IPS DF 6.9 (cell line): ENCODE measurements around the gene CEP78.
"Not testable (repeated sequence)": the region's sequence is repeated elsewhere in the genome, so short reads cannot be mapped to it uniquely, and the experiment has no call there.

Source experiments
- DNase-seq: peaks from one replicate; pipeline ENCODE4 v3.0.0-alpha.2; 2013; ENCODE audit warnings: low read depth, low spot score
- H3K27ac ChIP-seq: one replicate; pipeline ENCODE4 v1.5.1; 2013; ENCODE audit warnings: low read length, control low read depth
- H3K27me3 ChIP-seq: 2 replicates; pipeline ENCODE4 v1.6.1; 2013; ENCODE audit warnings: mild to moderate bottlenecking, low read length; ENCODE audit not compliant: control insufficient read depth, insufficient read depth
- H3K36me3 ChIP-seq: 2 replicates; pipeline ENCODE4 v1.6.1; 2013; ENCODE audit warnings: low read length; ENCODE audit not compliant: control insufficient read depth, insufficient read depth
- H3K4me1 ChIP-seq: 2 replicates; pipeline ENCODE4 v1.6.1; 2013; ENCODE audit warnings: low read length; ENCODE audit not compliant: control insufficient read depth, insufficient read depth
- H3K4me3 ChIP-seq: 2 replicates; pipeline ENCODE4 v1.5.1; 2013; ENCODE audit warnings: mild to moderate bottlenecking, low read length
- H3K9me3 ChIP-seq: 2 replicates; pipeline ENCODE4 v1.6.1; 2013; ENCODE audit warnings: low read length, inconsistent platforms; ENCODE audit not compliant: control insufficient read depth, insufficient read depth
- WGBS: extraction: QIAGEN DNeasy Blood & Tissue Kit; methylation state at CpG from one replicate; pipeline ENCODE4 v1.1.7; 2013; ENCODE audit warnings: mixed read lengths, missing lambda C conversion rate; ENCODE audit not compliant: insufficient read length, insufficient coverage; 5-methylcytosine and 5-hydroxymethylcytosine counted together

The CEP78 gene

DNA sequence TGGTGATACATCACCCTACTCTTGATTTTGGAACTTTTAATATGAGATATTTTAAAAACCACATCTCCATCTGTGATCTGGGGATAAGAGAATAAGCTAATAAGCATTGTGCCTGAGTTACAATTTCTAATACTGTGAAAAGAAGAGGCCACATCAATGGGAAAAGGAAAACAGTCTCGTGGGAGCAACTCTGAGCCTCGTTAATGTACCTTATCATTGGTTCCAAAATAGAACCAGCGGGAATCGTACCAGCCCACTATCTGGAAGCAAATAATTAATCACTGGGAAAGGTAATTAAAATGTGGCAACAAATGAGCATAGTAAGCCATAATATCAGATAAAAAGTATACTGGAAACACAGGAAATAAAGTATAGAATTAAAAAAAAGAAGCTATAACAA, 28.0 kb upstream of the CEP78 start:
- Histone ChIP-seq H3K4me1 (no peaks in the 10 kb centered on the region), H3K36me3 (no peaks in the 10 kb centered on the region), H3K4me3 (no peak overlapping the region), H3K27me3 (no peaks in the 10 kb centered on the region), H3K27ac (no peak overlapping the region), H3K9me3 (no peaks in the 10 kb centered on the region)
- WGBS = no CpG with 5 or more reads among the region's 4 CpGs
- no peak for DNase-seq

DNA sequence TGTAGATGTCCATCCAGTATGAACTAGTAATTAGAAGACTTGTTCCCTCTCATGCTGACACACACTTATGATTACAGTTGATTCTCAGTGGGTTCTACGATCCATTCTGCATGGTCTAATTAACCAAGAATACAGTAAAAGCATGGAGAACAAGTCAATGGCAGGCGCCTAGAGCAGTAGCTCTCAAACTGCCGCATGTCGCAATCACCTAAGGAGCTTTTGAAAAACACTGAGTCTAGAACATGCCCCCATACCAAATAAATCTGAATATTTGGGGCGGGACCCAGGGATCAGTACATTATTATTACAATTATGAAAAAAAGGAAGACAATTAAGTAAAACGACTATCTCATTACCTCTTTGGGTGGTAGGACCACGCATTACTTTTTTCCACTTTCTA, 26.7 kb upstream of the CEP78 start:
- Histone ChIP-seq H3K36me3 (no peaks in the 10 kb centered on the region), H3K4me1 (no peaks in the 10 kb centered on the region), H3K27me3 (no peaks in the 10 kb centered on the region), H3K27ac (no peak overlapping the region), H3K9me3 (no peaks in the 10 kb centered on the region), H3K4me3 (no peak overlapping the region)
- no peak for DNase-seq
- no CpG with 5 or more reads among the region's 7 CpGs for WGBS

DNA sequence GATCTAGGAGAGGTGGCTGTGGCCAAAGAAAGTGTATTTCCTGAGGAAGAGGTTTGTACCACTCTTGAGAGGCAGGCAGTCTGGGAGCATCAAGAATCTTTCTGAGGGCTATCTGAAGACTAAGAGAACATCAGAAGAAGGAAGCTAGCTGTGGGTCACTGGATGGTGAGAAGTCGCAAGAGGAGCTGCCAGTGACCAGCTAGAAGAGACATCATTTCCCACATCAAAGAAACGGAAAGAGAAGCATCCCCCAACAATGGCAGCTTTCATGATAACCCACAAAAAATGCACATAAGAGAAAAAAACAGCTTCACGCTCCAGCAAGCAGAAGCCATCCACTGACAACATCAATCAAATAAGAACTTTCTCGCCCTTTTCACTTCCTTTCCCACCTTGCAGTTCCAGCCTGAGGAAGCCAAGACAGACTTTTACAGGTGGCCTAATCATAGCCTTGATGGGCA, 25.0 kb upstream of the CEP78 start:
- Histone ChIP-seq H3K36me3 (no peaks in the 10 kb centered on the region), H3K27ac (no peak overlapping the region), H3K4me1 (no peaks in the 10 kb centered on the region), H3K27me3 (no peaks in the 10 kb centered on the region), H3K9me3 (no peaks in the 10 kb centered on the region), H3K4me3 (no peak overlapping the region)
- DNase-seq = no peak
- no CpG with 5 or more reads among the region's 4 CpGs for WGBS

DNA sequence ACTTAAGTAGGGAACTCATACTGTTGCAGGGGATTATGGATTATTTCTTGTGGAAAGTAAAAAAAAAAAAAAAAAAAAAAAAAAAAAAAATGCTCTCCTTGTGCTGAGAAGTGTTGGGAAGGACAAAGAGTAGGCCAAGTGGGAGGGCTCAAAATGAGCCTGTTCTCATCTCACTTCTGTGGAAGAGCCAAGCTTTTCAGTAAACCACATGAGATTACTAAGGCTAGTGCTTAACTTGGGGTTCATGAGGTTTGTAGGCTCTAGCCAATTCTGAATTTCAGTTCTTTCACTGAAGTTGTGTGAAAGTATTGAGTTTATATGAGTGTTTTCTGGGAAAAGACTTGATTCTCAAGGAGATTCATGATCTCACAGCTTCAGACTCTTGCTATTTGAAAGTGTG, 23.0 kb upstream of the CEP78 start:
- H3K27ac ChIP-seq = no peak overlapping the region
- H3K9me3 ChIP-seq = no peaks in the 10 kb centered on the region
- H3K4me1 ChIP-seq = no peaks in the 10 kb centered on the region
- H3K36me3 ChIP-seq = no peaks in the 10 kb centered on the region
- DNase-seq = no peak
- no peaks in the 10 kb centered on the region for H3K27me3 ChIP-seq
- no peak overlapping the region for H3K4me3 ChIP-seq

DNA sequence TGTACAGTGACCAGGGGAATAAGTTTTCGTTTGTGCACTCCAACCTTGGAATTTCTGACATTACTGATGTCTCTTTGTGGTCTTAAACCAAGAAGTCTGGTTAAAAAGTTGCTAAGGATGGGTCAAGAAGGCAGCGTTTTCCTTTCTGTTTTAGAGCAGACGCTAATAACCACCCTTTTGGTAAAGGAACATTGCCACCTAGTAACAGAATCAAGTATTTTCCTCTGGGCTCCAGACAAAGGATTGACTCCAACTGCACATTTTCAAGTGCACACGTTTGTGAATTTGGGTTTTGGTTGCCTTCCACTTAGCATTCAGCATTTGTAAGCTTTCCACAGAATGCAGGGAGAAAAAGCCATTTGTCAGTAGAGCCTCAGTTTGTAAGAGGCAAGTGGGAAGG, 22.2 kb upstream of the CEP78 start:
- no peak for DNase-seq
- Histone ChIP-seq H3K4me3 (no peak overlapping the region), H3K4me1 (no peaks in the 10 kb centered on the region), H3K27me3 (no peaks in the 10 kb centered on the region), H3K9me3 (no peaks in the 10 kb centered on the region), H3K36me3 (no peaks in the 10 kb centered on the region), H3K27ac (no peak overlapping the region)
- WGBS = no CpG with 5 or more reads among the region's 4 CpGs

DNA sequence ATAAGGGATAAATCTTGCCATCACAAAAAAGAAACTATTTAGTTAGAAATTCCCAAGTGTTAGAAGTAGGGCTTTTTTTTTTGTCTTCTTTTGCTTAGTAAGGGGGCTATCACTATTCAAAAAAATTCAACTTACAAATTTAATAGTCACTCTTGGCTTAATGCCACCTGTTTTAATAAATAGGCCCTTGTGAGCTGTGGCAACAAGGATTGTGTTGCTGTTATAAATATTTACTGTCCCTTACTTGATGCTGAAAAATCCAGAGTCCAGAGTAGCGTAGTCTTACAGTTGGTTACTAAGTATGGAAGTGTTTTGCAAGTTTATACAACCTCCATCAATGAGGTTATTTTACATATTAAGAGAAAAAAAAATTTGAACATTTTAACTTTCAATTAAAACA, 21.4 kb upstream of the CEP78 start:
- H3K4me3 ChIP-seq = no peak overlapping the region
- no peaks in the 10 kb centered on the region for H3K27me3 ChIP-seq
- no peak for DNase-seq
- H3K27ac ChIP-seq = no peak overlapping the region
- WGBS = no CpG with 5 or more reads among the region's 1 CpG
- no peaks in the 10 kb centered on the region for H3K4me1 ChIP-seq
- no peaks in the 10 kb centered on the region for H3K36me3 ChIP-seq
- no peaks in the 10 kb centered on the region for H3K9me3 ChIP-seq

DNA sequence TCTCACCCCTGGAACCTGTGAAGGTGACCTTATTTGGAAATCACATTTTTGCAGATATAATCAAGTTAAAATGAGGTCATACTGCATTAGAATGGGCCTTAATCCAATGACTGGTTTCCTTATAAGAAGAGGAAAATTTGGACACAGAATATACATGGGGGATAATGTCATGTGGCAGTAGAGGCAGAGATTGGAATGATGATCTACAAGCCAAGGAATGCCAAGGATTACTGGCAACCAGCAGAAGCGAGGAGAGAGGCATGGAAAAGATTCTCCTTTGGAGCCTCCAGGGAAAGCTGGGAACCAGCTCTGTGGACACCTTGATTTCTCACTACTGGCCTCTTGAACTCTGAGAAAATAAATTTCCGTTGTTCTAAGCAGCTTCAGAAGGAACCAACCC, 20.2 kb upstream of the CEP78 start:
- Histone ChIP-seq H3K36me3 (no peaks in the 10 kb centered on the region), H3K27ac (no peak overlapping the region), H3K27me3 (no peaks in the 10 kb centered on the region), H3K4me1 (no peaks in the 10 kb centered on the region), H3K9me3 (no peaks in the 10 kb centered on the region), H3K4me3 (no peak overlapping the region)
- no CpG with 5 or more reads among the region's 2 CpGs for WGBS
- no peak for DNase-seq

DNA sequence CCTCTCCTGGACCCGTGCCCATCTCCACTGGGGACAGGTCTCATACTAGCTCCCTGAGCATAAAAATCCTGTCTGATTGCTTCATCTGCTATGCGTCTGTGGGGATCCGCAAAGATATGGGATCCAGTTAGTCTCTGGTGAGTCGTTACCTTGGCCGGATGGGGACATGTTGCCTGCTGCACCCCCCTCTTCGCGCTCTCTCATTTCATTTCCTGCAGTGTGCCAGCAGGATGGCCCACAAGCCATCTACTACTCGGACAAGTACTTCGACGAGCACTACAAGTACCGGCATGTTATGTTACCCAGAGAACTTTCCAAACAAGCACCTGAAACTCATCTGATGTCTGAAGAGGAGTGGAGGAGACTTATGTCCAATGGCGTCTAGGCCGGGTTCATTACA, 17.0 kb upstream of the CEP78 start:
- no CpG with 5 or more reads among the region's 13 CpGs for WGBS
- Histone ChIP-seq H3K36me3 (no peaks in the 10 kb centered on the region), H3K27me3 (no peaks in the 10 kb centered on the region), H3K27ac (no peak overlapping the region), H3K4me3 (no peak overlapping the region), H3K4me1 (no peaks in the 10 kb centered on the region), H3K9me3 (no peaks in the 10 kb centered on the region)
- DNase-seq = no peak

DNA sequence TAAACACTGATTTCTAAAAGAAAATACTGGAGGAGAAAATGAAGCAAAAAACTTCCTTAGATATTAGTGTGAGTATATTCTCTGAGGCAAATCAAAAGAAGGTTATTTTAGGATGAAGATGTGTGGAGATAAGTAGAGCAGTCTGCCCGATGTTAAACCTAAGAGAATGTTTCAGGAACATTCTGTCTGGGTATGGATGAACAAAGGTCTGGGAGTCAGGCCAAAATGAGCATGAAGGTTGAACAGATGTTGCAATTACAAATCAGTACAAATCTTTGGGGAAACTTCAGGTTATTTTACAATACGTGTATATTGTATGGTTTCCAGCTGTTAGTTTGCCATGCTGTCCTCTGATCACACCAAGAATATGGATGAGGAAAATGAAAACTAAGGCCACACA, 14.4 kb upstream of the CEP78 start:
- WGBS = no CpG with 5 or more reads among the region's 2 CpGs
- Histone ChIP-seq H3K4me3 (no peak overlapping the region), H3K9me3 (no peaks in the 10 kb centered on the region), H3K36me3 (no peaks in the 10 kb centered on the region), H3K4me1 (no peaks in the 10 kb centered on the region), H3K27ac (no peak overlapping the region), H3K27me3 (no peaks in the 10 kb centered on the region)
- DNase-seq = no peak

DNA sequence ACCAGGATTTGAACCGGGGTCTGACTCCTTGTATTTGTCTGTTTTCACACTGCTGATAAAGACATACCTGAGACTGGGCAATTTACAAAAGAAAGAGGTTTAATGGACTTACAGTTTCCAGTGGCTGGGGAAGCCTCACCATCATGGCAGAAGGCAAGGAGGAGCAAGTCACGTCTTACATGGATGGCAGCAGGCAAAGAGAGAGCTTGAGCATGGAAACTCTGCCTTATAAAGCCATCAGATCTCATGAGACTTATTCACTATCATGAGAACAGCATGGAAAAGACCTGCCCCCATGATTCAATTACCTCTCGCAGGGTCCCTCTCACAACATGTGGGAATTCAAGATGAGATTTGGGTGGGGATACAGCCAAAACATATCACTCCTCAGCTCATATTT, 14.0 kb upstream of the CEP78 start:
- not testable (repeated sequence) for H3K4me3 ChIP-seq, DNase-seq, H3K27ac ChIP-seq, H3K4me1 ChIP-seq, H3K36me3 ChIP-seq, H3K27me3 ChIP-seq, H3K9me3 ChIP-seq
- no CpG with 5 or more reads among the region's 3 CpGs for WGBS

DNA sequence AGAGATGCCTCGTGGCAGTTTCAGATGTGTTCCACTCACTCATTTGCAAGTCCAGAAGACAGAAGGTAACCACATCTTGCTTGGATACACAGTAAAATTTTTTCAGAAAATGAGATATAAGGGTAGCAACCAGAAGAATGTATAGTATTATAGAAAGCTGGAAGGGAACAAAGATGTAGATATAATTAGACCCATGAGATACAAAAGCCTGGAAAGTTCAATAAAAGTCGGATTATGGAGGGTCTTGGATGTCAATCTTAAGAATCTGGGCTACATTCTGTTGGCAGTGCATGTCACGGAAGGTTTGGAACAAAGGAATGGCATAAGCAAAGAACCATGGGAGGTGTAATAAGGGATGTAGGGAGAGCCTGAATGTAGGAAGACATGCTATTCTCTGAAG, 5.1 kb upstream of the CEP78 start:
- no peaks in the 10 kb centered on the region for H3K27me3 ChIP-seq
- no peak for DNase-seq
- H3K27ac ChIP-seq = no peak overlapping the region
- no CpG with 5 or more reads among the region's 3 CpGs for WGBS
- H3K4me3 ChIP-seq = no peak overlapping the region
- no peaks in the 10 kb centered on the region for H3K36me3 ChIP-seq
- H3K9me3 ChIP-seq = no peaks in the 10 kb centered on the region
- no peaks in the 10 kb centered on the region for H3K4me1 ChIP-seq
